ENCODE data around the gene OR2W1. TPM values are rescaled to one million over a fixed set of nuclear protein-coding genes. Genes with fewer than 3 reads are reported as not detected.

OR2W1 gene
- total RNA-seq, 1 experiment from 2014 or later: not detected

DNA sequence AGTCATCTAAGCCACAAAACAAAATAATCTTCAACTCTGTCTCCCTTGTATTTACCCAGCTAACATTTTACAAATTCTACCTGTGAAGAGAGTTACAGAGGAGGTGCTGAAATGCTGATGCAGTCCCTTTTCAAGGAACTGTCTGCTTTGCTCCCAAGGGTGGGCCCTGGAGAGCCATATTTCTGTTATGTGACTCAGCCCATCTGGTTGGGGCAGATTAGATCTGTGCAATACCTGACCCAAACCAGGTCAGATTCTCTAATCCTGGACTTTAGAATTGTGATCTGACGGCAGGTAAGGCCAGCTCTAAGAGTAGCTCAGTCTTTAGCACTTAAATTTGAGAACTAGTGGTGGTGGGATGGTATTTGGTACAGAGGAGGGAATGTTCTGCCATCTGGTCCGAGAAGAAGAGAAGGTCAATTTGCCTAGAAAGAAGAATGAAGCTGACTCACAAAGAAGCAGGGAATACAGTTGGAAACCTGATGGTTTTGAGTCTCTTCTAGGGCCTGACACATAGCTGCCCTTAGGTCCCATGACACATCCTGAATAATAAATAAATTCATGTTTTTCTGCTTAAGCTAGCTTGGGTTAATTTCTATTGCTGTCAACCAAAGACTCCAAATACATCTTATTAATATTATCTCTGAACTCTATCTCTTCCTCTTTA is 48.0 kb downstream of the OR2W1 start:
- CTCF ChIA-PET: no interaction called here
- Mint-ChIP-seq H3K9me3 (ENCODE audit: low read depth, unreplicated experiment) (peaks cover 3% of the 10 kb centered on the region), H3K27me3 (ENCODE audit: unreplicated experiment) (no peaks in the 10 kb centered on the region), H3K36me3 (ENCODE audit: insufficient read depth, unreplicated experiment) (no peaks in the 10 kb centered on the region), H3K27ac (ENCODE audit: unreplicated experiment) (no peak overlapping the region), H3K4me3 (ENCODE audit: low read depth, unreplicated experiment) (no peak overlapping the region), H3K4me1 (ENCODE audit: low read depth, unreplicated experiment) (no peaks in the 10 kb centered on the region)
- no peak for DNase-seq
- BruUV-seq (replicated peaks): no TSS peak
- intact Hi-C loops (cut with micrococcal nuclease; ENCODE audit: unreplicated experiment): no loop called here
- TF ChIP-seq, protein P1, sequence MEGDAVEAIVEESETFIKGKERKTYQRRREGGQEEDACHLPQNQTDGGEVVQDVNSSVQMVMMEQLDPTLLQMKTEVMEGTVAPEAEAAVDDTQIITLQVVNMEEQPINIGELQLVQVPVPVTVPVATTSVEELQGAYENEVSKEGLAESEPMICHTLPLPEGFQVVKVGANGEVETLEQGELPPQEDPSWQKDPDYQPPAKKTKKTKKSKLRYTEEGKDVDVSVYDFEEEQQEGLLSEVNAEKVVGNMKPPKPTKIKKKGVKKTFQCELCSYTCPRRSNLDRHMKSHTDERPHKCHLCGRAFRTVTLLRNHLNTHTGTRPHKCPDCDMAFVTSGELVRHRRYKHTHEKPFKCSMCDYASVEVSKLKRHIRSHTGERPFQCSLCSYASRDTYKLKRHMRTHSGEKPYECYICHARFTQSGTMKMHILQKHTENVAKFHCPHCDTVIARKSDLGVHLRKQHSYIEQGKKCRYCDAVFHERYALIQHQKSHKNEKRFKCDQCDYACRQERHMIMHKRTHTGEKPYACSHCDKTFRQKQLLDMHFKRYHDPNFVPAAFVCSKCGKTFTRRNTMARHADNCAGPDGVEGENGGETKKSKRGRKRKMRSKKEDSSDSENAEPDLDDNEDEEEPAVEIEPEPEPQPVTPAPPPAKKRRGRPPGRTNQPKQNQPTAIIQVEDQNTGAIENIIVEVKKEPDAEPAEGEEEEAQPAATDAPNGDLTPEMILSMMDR (IDR thresholded peaks at IDR 0.05; ENCODE audit: unreplicated experiment): no peak

DNA sequence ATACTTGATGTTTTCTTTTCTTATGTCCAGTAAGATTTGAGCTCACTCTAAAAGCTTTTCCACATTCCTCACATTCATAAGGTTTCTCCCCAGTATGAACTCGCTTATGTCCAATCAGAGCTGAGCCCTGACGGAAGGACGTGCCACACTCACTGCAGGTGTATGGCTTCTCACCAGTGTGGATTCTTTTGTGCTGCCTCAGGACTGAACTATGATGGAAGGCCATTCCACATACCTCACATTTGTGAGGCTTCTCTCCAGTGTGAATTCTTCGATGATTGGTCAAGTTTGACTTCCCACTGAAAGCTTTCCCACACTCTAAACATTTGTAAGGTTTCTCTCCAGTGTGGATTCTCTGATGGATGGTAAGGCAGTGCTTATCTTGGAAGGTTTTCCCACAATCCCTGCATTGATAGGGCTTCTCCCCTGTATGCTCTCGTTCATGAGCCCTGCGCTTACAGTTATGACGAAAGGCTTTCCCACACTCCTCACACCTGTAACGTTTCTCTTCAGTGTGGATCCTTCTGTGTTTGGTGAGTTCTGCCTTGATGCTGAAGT is 49.8 kb downstream of the OR2W1 start:
- CTCF ChIA-PET: interaction anchor here (0.6 kb wide), 1 partner anchor 260 kb away, joined by 6 read pairs; no protein-coding TSS in a partner anchor

More for the DNA sequence above, 49.8 kb downstream of the OR2W1 start:
- TF ChIP-seq, protein P1 (IDR thresholded peaks at IDR 0.05; ENCODE audit: unreplicated experiment): no peak
- Mint-ChIP-seq H3K27me3 (ENCODE audit: unreplicated experiment) (no peaks in the 10 kb centered on the region), H3K4me3 (ENCODE audit: low read depth, unreplicated experiment) (no peak overlapping the region), H3K27ac (ENCODE audit: unreplicated experiment) (no peak overlapping the region), H3K9me3 (ENCODE audit: low read depth, unreplicated experiment) (peaks cover 3% of the 10 kb centered on the region), H3K36me3 (ENCODE audit: insufficient read depth, unreplicated experiment) (no peaks in the 10 kb centered on the region), H3K4me1 (ENCODE audit: low read depth, unreplicated experiment) (no peaks in the 10 kb centered on the region)
- no TSS peak for BruUV-seq (replicated peaks)
- DNase-seq: no peak
- intact Hi-C loops (cut with micrococcal nuclease; ENCODE audit: unreplicated experiment): no loop called here

Other genes with a start within 250 kb of the OR2W1 start
- 85.8 and 91.6 TPM in 2 replicates for gene TRIM27, start 121.2 kb downstream of the OR2W1 start, total RNA-seq (2022)
- 1.4 and 2.2 TPM in 2 replicates for gene ZNF311, start 39.9 kb downstream of the OR2W1 start, total RNA-seq (2022)
- not detected in 2 replicates for gene OR2B3, start 42.1 kb upstream of the OR2W1 start, total RNA-seq (2022)
- not detected in 2 replicates for gene OR2J1, start 54.3 kb upstream of the OR2W1 start, total RNA-seq (2022)
- not detected in 2 replicates for gene OR2J3, start 62.9 kb upstream of the OR2W1 start, total RNA-seq (2022)
- gene OR2J2, start 125.7 kb upstream of the OR2W1 start, total RNA-seq (2022): not detected in 2 replicates